ENCODE results near the gene ARSI.
"Not testable (repeated sequence)": the region's sequence is repeated elsewhere in the genome, so short reads cannot be mapped to it uniquely, and the experiment has no call there.

Gene ARSI

GRCh38 chr5:150263375-150263775 is 39.3 kb downstream of the ARSI start:
- DNase-seq = no peak

- no peak for DNase-seq
These were observed 40.2 kb downstream of the ARSI start for GRCh38 chr5:150262502-150262901.

GRCh38 chr5:150261231-150261630 is 41.5 kb downstream of the ARSI start:
- DNase-seq = no peak

GRCh38 chr5:150258130-150258529 is 44.6 kb downstream of the ARSI start:
- no peak for DNase-seq

- DNase-seq = no peak
These were observed 45.3 kb downstream of the ARSI start for GRCh38 chr5:150257424-150257823.

GRCh38 chr5:150256410-150257064 is 46.2 kb downstream of the ARSI start:
- no peak for DNase-seq

GRCh38 chr5:150255659-150256409 is 46.9 kb downstream of the ARSI start:
- no peak for DNase-seq

- no peak for DNase-seq
These were observed 47.9 kb downstream of the ARSI start for GRCh38 chr5:150254774-150255173.

- no peak for DNase-seq
These were observed 48.3 kb downstream of the ARSI start for GRCh38 chr5:150254363-150254762.

GRCh38 chr5:150253416-150254208 is 49.1 kb downstream of the ARSI start:
- DNase-seq = no peak

GRCh38 chr5:150252489-150252888 is 50.2 kb downstream of the ARSI start:
- DNase-seq = no peak

- DNase-seq = no peak
These were observed 51.2 kb downstream of the ARSI start for GRCh38 chr5:150251504-150251903.

- no peak for DNase-seq
These were observed 53.0 kb downstream of the ARSI start for GRCh38 chr5:150249744-150250143.

GRCh38 chr5:150248946-150249345 is 53.8 kb downstream of the ARSI start:
- DNase-seq = no peak

GRCh38 chr5:150248493-150248892 is 54.2 kb downstream of the ARSI start:
- DNase-seq = not testable (repeated sequence)

- DNase-seq = no peak
These were observed 55.0 kb downstream of the ARSI start for GRCh38 chr5:150247726-150248125.

- DNase-seq = no peak
These were observed 55.9 kb downstream of the ARSI start for GRCh38 chr5:150246835-150247234.

GRCh38 chr5:150246429-150246828 is 56.3 kb downstream of the ARSI start:
- no peak for DNase-seq
